Stimulated activated CD8-positive, alpha-beta memory T cell treated with anti-CD3 and anti-CD28 coated beads, Interleukin-7, amount 100 ng/mL, for 48 hours (primary cell): Measurements from ENCODE around the gene BCORL1.

ENCODE experiments used
- DNase-seq, 2 donors: peaks; one replicate each; pipeline ENCODE4 v3.0.0-alpha.2; 2020; ENCODE audit warnings: low read depth in 1 of 2; ENCODE audit errors: extremely low read depth in 1 of 2

BCORL1 gene

GRCh38 chrX:129963729-129964128 lies 18.7 kb upstream of the BCORL1 start:
- no peak for DNase-seq

- DNase-seq, result no peak
Measured at GRCh38 chrX:129965166-129965565, 17.3 kb upstream of the BCORL1 start.

GRCh38 chrX:129968968-129969367 lies 13.5 kb upstream of the BCORL1 start:
- DNase-seq, result no peak

- no peak for DNase-seq
Measured at GRCh38 chrX:129976441-129976840, 6.0 kb upstream of the BCORL1 start.

- no peak for DNase-seq
Measured at GRCh38 chrX:129979207-129979920, 3.1 kb upstream of the BCORL1 start.

GRCh38 chrX:129980001-129980401 lies 2.4 kb upstream of the BCORL1 start:
- DNase-seq, result no peak

- DNase-seq, result no peak
Measured at GRCh38 chrX:129980540-129981199, 1.8 kb upstream of the BCORL1 start.

- DNase-seq, result no peak
Measured at GRCh38 chrX:129981200-129981553, 1.3 kb upstream of the BCORL1 start.

GRCh38 chrX:129981752-129982299 lies 609 bp upstream of the BCORL1 start:
- DNase-seq, result no peak

GRCh38 chrX:129983575-129984110 lies 1.2 kb downstream of the BCORL1 start:
- DNase-seq, result no peak

GRCh38 chrX:129984111-129984958 lies 1.9 kb downstream of the BCORL1 start:
- DNase-seq, result no peak

GRCh38 chrX:129987871-129988270 lies 5.4 kb downstream of the BCORL1 start:
- no peak for DNase-seq

- no peak for DNase-seq
Measured at GRCh38 chrX:129992181-129992580, 9.7 kb downstream of the BCORL1 start.

GRCh38 chrX:129996120-129996519 lies 13.7 kb downstream of the BCORL1 start:
- DNase-seq, result no peak

GRCh38 chrX:129997086-129997485 lies 14.7 kb downstream of the BCORL1 start:
- no peak for DNase-seq

- DNase-seq, result no peak
Measured at GRCh38 chrX:129998021-129998420, 15.6 kb downstream of the BCORL1 start.

GRCh38 chrX:130001893-130002292 lies 19.5 kb downstream of the BCORL1 start:
- DNase-seq, result no peak

- DNase-seq, result no peak
Measured at GRCh38 chrX:130002541-130002940, 20.1 kb downstream of the BCORL1 start.

- DNase-seq, result no peak
Measured at GRCh38 chrX:130005089-130005807, 22.8 kb downstream of the BCORL1 start.

- DNase-seq, result no peak
Measured at GRCh38 chrX:130009658-130010223, 27.3 kb downstream of the BCORL1 start.
